K562 (cell line): ENCODE results near the gene KIAA1958. TPM values are rescaled to one million over a fixed set of nuclear protein-coding genes. Genes with fewer than 3 reads are reported as not detected.

Experiments used
- CHD4 ChIP-seq: fragments of 200-600 bp; sonication (generic); IDR thresholded peaks from 3 replicates; pipeline ENCODE4 v1.6.1; 2012; ENCODE audit warnings: low read depth, mild to moderate bottlenecking, mixed read lengths, low read length, inconsistent platforms; ENCODE audit not compliant: insufficient read depth, insufficient replicate concordance, poor library complexity, severe bottlenecking
- ILF3 ChIP-seq: fragments of 450-650 bp; IDR thresholded peaks from 2 replicates; pipeline ENCODE4 v1.6.1; 2018; ENCODE audit warnings: antibody characterized with exemption, mild to moderate bottlenecking, moderate library complexity, borderline replicate concordance
- KAT2B ChIP-seq: IDR thresholded peaks from one replicate; pipeline ENCODE4 v1.6.1; 2012; ENCODE audit warnings: low read depth, mild to moderate bottlenecking, control low read depth, inconsistent platforms, low read length, moderate library complexity
- KAT7 ChIP-seq: sonication (generic); formaldehyde crosslinking; IDR thresholded peaks from 2 replicates; pipeline ENCODE4 v1.8.0; 2022; ENCODE audit warnings: missing genetic modification reagents, mild to moderate bottlenecking, borderline replicate concordance
- PML ChIP-seq: IDR thresholded peaks from 2 replicates; pipeline ENCODE4 v1.6.1; 2012; ENCODE audit warnings: low read length, inconsistent platforms
- ZNF146 ChIP-seq: IDR thresholded peaks from one replicate; pipeline ENCODE4 v1.6.1; 2018; ENCODE audit warnings: missing compliant biosample characterization; ENCODE audit not compliant: unreplicated experiment
- ZNF583 ChIP-seq: fragments of 250-450 bp; sonication (Bioruptor Pico); IDR thresholded peaks from 2 replicates; pipeline ENCODE4 v1.4.0; 2020
- polyA plus RNA-seq, 8 experiments: library from polyadenylated mRNA; depleted of rRNA in 4 of 8; stranded (reverse) in 5 of 8; unstranded in 3 of 8; fragments of >200 nt; fragmentation: Nextera tagmentation in 2 of 8; fragmentation: Illumina TruSeq in 1 of 8; extraction: Ambion mirVana in 2 of 8; extraction: Trizol in 1 of 8; gene quantifications; 2 replicates each; pipeline versions ENCODE4 v1.2.1 to v1.2.3, GENCODE V29; 2011 to 2014; ENCODE audit warnings: inconsistent platforms in 1 of 8, missing spikeins in 1 of 8
- total RNA-seq, 7 experiments: library from RNA; depleted of rRNA in 6 of 7; stranded (reverse); fragments of >200 nt in 6 of 7; fragmentation: Illumina TruSeq in 2 of 7; extraction: Trizol in 2 of 7; gene quantifications; 2 replicates each; pipeline versions ENCODE4 v1.2.1 to v1.2.3, GENCODE V29; 2011 to 2021; ENCODE audit warnings: low replicate concordance in 1 of 7
- TF ChIP-seq, protein P1 (sequence below): fragments of 250-450 bp; sonication (Bioruptor Pico); IDR thresholded peaks from 2 replicates; pipeline ENCODE4 v1.8.0; 2022; ENCODE audit warnings: inconsistent platforms
- TF ChIP-seq, protein P2 (sequence below): fragments of 250-450 bp; sonication (Bioruptor Pico); IDR thresholded peaks from 2 replicates; pipeline ENCODE4 v1.8.0; 2021; ENCODE audit warnings: moderate library complexity, mild to moderate bottlenecking, inconsistent platforms
- TF ChIP-seq, protein P3 (sequence below): fragments of 450-650 bp; IDR thresholded peaks from one replicate; pipeline ENCODE4 v1.6.1; 2018; ENCODE audit warnings: mild to moderate bottlenecking, moderate library complexity; ENCODE audit not compliant: partially characterized antibody
- TF ChIP-seq, protein P4 (sequence below), 2 experiments: fragments of 450-650 bp in 1 of 2; sonication (generic) in 1 of 2; formaldehyde crosslinking in 1 of 2; IDR thresholded peaks; 2 replicates each; pipeline versions ENCODE4 v1.7.1 to v1.9.0; 2016 to 2022; ENCODE audit warnings: inconsistent platforms in 1 of 2, mild to moderate bottlenecking in 1 of 2, missing genetic modification reagents in 1 of 2

The KIAA1958 gene
- total and polyA plus RNA-seq, 9 of the 15 experiments (the other 6 are each of a cell fraction or from before 2014, with no cell fraction given), result 1.1 to 16.0 (median 10.1) TPM

DNA sequence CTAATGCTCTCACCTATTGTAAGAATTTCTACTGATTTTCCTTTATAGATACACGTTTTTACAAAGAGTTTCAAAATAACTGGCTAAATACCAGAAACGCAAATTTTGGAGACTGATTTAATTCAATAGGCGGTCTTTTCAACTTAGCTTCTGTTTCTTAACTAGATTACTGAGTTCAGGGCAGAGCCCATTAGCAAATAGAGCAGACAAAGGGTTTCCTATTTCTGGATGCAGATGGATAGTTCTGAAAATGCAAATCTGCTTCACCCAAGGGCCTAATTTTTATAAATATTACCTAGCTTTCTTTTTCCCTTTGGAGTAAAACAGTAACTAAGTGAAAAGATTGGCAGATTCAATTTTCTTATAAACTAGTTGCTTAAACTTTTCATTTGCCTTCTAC, 13.6 kb upstream of the KIAA1958 start (continued):
- TF ChIP-seq, protein P1, sequence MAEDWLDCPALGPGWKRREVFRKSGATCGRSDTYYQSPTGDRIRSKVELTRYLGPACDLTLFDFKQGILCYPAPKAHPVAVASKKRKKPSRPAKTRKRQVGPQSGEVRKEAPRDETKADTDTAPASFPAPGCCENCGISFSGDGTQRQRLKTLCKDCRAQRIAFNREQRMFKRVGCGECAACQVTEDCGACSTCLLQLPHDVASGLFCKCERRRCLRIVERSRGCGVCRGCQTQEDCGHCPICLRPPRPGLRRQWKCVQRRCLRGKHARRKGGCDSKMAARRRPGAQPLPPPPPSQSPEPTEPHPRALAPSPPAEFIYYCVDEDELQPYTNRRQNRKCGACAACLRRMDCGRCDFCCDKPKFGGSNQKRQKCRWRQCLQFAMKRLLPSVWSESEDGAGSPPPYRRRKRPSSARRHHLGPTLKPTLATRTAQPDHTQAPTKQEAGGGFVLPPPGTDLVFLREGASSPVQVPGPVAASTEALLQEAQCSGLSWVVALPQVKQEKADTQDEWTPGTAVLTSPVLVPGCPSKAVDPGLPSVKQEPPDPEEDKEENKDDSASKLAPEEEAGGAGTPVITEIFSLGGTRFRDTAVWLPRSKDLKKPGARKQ (CRISPR knock-in tag), result no peak
- TF ChIP-seq, protein P2, sequence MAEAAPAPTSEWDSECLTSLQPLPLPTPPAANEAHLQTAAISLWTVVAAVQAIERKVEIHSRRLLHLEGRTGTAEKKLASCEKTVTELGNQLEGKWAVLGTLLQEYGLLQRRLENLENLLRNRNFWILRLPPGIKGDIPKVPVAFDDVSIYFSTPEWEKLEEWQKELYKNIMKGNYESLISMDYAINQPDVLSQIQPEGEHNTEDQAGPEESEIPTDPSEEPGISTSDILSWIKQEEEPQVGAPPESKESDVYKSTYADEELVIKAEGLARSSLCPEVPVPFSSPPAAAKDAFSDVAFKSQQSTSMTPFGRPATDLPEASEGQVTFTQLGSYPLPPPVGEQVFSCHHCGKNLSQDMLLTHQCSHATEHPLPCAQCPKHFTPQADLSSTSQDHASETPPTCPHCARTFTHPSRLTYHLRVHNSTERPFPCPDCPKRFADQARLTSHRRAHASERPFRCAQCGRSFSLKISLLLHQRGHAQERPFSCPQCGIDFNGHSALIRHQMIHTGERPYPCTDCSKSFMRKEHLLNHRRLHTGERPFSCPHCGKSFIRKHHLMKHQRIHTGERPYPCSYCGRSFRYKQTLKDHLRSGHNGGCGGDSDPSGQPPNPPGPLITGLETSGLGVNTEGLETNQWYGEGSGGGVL (CRISPR knock-in tag), result no peak
- TF ChIP-seq PML (no peak), ILF3 (no peak), ZNF146 (CRISPR knock-in tag) (no peak), CHD4 (no peak), ZNF583 (CRISPR knock-in tag) (no peak), KAT2B (no peak), KAT7 (CRISPR knock-in tag) (no peak)
- TF ChIP-seq, protein P3, sequence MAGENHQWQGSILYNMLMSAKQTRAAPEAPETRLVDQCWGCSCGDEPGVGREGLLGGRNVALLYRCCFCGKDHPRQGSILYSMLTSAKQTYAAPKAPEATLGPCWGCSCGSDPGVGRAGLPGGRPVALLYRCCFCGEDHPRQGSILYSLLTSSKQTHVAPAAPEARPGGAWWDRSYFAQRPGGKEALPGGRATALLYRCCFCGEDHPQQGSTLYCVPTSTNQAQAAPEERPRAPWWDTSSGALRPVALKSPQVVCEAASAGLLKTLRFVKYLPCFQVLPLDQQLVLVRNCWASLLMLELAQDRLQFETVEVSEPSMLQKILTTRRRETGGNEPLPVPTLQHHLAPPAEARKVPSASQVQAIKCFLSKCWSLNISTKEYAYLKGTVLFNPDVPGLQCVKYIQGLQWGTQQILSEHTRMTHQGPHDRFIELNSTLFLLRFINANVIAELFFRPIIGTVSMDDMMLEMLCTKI, result no peak
- TF ChIP-seq, protein P4, sequence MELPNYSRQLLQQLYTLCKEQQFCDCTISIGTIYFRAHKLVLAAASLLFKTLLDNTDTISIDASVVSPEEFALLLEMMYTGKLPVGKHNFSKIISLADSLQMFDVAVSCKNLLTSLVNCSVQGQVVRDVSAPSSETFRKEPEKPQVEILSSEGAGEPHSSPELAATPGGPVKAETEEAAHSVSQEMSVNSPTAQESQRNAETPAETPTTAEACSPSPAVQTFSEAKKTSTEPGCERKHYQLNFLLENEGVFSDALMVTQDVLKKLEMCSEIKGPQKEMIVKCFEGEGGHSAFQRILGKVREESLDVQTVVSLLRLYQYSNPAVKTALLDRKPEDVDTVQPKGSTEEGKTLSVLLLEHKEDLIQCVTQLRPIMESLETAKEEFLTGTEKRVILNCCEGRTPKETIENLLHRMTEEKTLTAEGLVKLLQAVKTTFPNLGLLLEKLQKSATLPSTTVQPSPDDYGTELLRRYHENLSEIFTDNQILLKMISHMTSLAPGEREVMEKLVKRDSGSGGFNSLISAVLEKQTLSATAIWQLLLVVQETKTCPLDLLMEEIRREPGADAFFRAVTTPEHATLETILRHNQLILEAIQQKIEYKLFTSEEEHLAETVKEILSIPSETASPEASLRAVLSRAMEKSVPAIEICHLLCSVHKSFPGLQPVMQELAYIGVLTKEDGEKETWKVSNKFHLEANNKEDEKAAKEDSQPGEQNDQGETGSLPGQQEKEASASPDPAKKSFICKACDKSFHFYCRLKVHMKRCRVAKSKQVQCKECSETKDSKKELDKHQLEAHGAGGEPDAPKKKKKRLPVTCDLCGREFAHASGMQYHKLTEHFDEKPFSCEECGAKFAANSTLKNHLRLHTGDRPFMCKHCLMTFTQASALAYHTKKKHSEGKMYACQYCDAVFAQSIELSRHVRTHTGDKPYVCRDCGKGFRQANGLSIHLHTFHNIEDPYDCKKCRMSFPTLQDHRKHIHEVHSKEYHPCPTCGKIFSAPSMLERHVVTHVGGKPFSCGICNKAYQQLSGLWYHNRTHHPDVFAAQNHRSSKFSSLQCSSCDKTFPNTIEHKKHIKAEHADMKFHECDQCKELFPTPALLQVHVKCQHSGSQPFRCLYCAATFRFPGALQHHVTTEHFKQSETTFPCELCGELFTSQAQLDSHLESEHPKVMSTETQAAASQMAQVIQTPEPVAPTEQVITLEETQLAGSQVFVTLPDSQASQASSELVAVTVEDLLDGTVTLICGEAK (IDR thresholded peaks at IDR 0.05), result no peak
- TF ChIP-seq, protein P4 (CRISPR knock-in tag; IDR thresholded peaks at IDR 0.05), result no peak
